Upper lobe of right lung (tissue), 1 donor: ENCODE results near the gene IPO11. TPM values are rescaled to one million over a fixed set of nuclear protein-coding genes. Genes with fewer than 3 reads are reported as not detected.

Source experiments
- ATAC-seq: fragments of 200-7000 bp; cut with Tn5 transposase; one replicate; pipeline ENCODE4 v1.9.1; 2020; ENCODE audit warnings: mild to moderate bottlenecking, moderate library complexity
- DNase-seq: peaks from one replicate; pipeline ENCODE4 v3.0.0-alpha.2; 2020
- H3K27ac ChIP-seq: fragments of 200-600 bp; one replicate; pipeline ENCODE4 v1.8.0; 2022
- H3K27me3 ChIP-seq: fragments of 200-600 bp; one replicate; pipeline ENCODE4 v1.8.0; 2022; ENCODE audit warnings: mild to moderate bottlenecking
- H3K36me3 ChIP-seq: fragments of 200-600 bp; one replicate; pipeline ENCODE4 v1.8.0; 2022
- H3K4me1 ChIP-seq: fragments of 200-600 bp; one replicate; pipeline ENCODE4 v1.8.0; 2022
- H3K4me3 ChIP-seq: fragments of 200-600 bp; one replicate; pipeline ENCODE4 v1.8.0; 2022; ENCODE audit warnings: mild to moderate bottlenecking
- H3K9me3 ChIP-seq: fragments of 200-600 bp; one replicate; pipeline ENCODE4 v1.8.0; 2022
- intact Hi-C: fragments of 100-400 bp; cut with DNase I; formaldehyde crosslinking; loops from one replicate; pipeline ENCODE4 v1.11.0; 2022
- total RNA-seq: library from RNA; stranded (reverse); fragmentation: NEBNext Ultra II Directional; extraction: Animal tissue kit (Norgen Biotek cat#: 25700); gene quantifications from one replicate; pipeline ENCODE4 v1.2.1, GENCODE V29; 2021
- TF ChIP-seq, protein P1 (sequence below): fragments of 200-600 bp; IDR thresholded peaks from one replicate; pipeline ENCODE4 v1.8.0; 2022; ENCODE audit warnings: antibody characterized with exemption
- donor health status: DM: no; HTN: yes; CAD: no; lungs with severe emphysema.

The IPO11 gene
- total RNA-seq, 1 donor from 2014 or later: 31.2 TPM

DNA sequence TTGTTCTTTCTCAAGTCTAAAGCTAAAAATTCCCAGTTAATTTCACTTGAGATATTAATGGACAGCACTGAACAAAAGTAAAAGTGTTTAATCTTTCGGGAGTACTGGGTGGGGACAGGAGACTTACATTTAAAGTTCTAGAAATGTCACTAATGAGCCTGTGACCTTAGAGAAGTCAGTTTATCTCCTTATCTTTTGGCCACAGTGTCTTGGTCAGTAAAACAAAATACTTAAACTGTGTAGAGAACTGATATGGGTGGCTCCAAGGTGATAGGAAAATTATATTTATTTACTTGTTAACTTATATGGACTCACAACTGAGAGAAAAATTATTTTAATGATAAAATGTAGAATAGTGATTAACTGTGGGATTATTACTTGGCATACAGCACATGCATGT is 8.9 kb downstream of the IPO11 start:
- peaks cover 8% of the 10 kb centered on the region for H3K36me3 ChIP-seq

DNA sequence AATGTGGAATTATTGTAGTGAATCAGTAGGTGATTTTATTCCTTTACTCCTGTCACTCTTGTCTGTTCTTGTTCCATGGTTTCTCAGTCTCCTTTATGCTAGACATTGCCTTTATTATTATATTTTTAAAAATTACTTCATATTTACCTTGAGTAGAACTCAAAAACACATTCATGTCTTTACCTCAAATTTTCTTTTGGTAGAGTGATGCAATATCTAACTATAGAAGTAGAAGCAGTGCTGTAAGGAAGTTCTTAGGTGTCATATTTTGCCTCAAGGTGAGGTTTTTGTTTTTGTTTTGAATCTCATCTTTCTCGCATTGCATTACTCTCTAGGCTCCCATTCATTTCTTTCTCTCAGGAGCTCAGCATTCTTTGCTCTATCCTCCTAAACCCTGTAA is 12.2 kb downstream of the IPO11 start:
- Histone ChIP-seq H3K36me3 (no peaks in the 10 kb centered on the region), H3K9me3 (no peaks in the 10 kb centered on the region), H3K27ac (no peak overlapping the region), H3K4me1 (no peaks in the 10 kb centered on the region), H3K4me3 (no peak overlapping the region), H3K27me3 (no peaks in the 10 kb centered on the region)
- ATAC-seq: no peak
- DNase-seq: no peak
- intact Hi-C loops: no loop called here
- TF ChIP-seq, protein P1, sequence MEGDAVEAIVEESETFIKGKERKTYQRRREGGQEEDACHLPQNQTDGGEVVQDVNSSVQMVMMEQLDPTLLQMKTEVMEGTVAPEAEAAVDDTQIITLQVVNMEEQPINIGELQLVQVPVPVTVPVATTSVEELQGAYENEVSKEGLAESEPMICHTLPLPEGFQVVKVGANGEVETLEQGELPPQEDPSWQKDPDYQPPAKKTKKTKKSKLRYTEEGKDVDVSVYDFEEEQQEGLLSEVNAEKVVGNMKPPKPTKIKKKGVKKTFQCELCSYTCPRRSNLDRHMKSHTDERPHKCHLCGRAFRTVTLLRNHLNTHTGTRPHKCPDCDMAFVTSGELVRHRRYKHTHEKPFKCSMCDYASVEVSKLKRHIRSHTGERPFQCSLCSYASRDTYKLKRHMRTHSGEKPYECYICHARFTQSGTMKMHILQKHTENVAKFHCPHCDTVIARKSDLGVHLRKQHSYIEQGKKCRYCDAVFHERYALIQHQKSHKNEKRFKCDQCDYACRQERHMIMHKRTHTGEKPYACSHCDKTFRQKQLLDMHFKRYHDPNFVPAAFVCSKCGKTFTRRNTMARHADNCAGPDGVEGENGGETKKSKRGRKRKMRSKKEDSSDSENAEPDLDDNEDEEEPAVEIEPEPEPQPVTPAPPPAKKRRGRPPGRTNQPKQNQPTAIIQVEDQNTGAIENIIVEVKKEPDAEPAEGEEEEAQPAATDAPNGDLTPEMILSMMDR: no peak

More for the DNA sequence above, 8.9 kb downstream of the IPO11 start:
- ATAC-seq (no peak), DNase-seq (no peak)
- Histone ChIP-seq H3K27me3 (no peaks in the 10 kb centered on the region), H3K4me1 (no peaks in the 10 kb centered on the region), H3K9me3 (no peaks in the 10 kb centered on the region), H3K4me3 (no peak overlapping the region), H3K27ac (no peak overlapping the region)
- TF ChIP-seq, protein P1: no peak
- intact Hi-C loops: no loop called here

DNA sequence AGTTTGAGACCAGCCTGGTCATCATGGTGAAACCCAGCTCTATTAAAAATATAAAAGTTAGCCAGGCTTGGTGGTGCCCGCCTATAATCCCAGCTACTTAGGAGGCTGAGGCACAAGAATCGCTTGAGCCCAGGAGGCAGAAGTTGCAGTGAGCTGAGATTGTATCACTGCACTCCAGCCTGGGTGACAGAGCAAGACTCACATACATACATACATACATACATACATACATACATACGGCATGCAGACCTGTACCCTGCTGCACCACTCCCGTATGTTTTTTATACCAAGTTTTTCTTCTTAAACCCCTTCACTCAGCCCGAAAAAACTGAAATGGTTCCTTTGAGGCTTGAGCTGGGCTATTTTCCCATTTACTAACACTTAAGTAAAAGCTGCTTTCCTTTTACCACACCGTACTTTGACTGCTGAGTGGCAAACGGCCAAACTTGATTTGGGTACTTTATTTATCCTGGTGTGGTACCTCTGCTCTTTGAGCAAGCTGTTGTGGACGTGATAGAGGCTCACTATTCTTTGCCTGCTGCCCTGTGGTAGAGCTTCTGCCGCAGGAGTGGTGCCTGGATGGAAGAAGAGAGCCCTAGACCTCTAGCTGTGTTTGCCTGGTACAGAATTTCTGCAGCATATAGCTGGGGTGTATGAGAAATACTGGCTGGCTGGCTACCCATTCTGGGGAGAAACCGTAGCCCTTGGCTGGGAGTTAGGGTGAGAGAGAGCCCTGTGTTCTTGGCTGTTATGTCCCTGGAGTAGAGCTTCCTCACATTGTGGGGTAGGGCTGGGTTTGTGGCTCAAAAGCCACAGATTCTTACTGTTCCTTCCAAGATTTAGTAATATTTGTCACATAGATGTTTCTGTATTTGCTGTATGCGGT is 19.4 kb downstream of the IPO11 start:
- no peak overlapping the region for H3K4me3 ChIP-seq
- peak; percentile 66 for ATAC-seq
- no peaks in the 10 kb centered on the region for H3K27me3 ChIP-seq
- intact Hi-C loops: no loop called here
- no peak for DNase-seq
- TF ChIP-seq, protein P1: no peak
- no peaks in the 10 kb centered on the region for H3K9me3 ChIP-seq
- peaks cover 13% of the 10 kb centered on the region for H3K4me1 ChIP-seq
- H3K27ac ChIP-seq: peak overlapping the region; percentile 55
- no peaks in the 10 kb centered on the region for H3K36me3 ChIP-seq

DNA sequence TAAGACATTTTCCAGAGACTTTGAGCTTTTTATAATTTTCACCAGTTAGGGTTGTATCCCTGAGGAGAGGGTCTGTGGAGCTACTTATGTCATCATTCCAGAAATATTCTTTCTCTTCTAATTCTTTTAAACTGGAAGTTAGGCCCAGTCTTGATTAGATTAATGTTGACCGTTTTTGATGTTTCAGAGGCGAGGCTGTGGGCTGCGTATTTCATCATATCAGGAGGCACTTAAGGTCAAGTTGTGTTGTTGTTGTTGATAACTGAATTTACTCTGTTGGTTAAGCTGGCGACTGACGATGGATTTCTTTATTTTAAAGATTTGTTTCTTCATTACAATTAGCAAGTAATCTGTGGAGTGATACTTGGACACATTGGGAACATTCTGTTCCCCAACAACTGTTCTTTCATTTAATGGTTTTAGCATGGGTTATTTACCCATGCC is 20.1 kb downstream of the IPO11 start:
- H3K27ac ChIP-seq: peak overlapping the region; percentile 55
- DNase-seq (no peak), ATAC-seq (peak; percentile 27)
- H3K36me3 ChIP-seq: no peaks in the 10 kb centered on the region
- H3K27me3 ChIP-seq: no peaks in the 10 kb centered on the region
- peaks cover 13% of the 10 kb centered on the region for H3K4me1 ChIP-seq
- TF ChIP-seq, protein P1: no peak
- H3K4me3 ChIP-seq: no peak overlapping the region
- intact Hi-C loops: no loop called here
- no peaks in the 10 kb centered on the region for H3K9me3 ChIP-seq

DNA sequence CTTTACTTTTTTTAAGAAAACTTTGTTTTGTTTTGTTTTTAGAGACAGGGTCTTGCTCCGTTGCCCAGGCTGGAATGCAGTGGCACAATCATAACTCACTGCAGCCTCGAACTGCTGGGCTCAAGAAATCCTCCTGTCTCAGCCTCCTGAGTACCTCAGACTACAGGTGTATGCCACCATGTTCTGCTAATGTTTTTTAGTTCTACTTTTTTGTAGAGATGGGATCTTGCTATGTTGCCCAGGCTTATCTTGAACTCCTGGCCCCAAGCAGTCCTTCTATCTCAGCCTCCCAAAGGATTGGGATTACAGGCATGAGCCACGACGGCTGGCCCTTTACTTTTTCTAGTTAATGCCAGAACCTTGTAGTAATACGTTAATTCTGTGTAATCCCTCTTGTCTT is 36.0 kb downstream of the IPO11 start:
- peaks cover 21% of the 10 kb centered on the region for H3K36me3 ChIP-seq
- no peaks in the 10 kb centered on the region for H3K9me3 ChIP-seq
- intact Hi-C loops: no loop called here
- no peaks in the 10 kb centered on the region for H3K27me3 ChIP-seq
- H3K4me1 ChIP-seq: no peaks in the 10 kb centered on the region
- TF ChIP-seq, protein P1: no peak
- ATAC-seq (no peak), DNase-seq (no peak)
- H3K27ac ChIP-seq: no peak overlapping the region
- no peak overlapping the region for H3K4me3 ChIP-seq
